Measurements from ENCODE around the gene ZFP92. TPM values are rescaled to one million over a fixed set of nuclear protein-coding genes. Genes with fewer than 3 reads are reported as not detected.

Gene ZFP92
- total RNA-seq, 6 donors from 2014 or later: 2.7 to 5.1 (median 3.7) TPM

DNA sequence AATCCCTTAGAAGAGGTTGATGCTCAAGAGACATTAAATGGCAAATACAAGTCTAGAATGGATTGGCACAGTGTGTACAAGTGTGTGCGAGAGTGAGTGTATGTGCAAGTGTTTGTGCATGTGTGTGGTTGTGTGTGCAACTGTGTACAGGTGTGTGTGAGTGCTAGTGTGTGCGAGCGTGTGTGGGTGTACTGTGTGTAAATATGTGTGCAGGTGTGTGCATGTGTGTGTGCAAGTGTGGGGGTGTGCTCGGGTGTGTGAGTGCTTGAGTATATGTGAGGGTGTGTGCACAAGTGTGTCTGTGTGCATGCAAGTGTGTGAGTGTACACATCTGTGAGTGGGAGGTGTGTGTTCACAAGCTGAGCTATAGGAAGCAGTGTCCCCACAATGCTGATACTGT, 28.7 kb downstream of the ZFP92 start:
- DNase-seq (no peak), ATAC-seq (ENCODE audit: low FRiP score in 2 of 2) (no peak)
- H3K4me1 ChIP-seq: no peaks in the 10 kb centered on the region
- 84 to 97% methylated on average over 4 of the region's 4 CpGs for WGBS, 2 donors
- TF ChIP-seq POLR2AphosphoS5 (IDR thresholded peaks at IDR 0.05) (no peak), POLR2A (IDR thresholded peaks at IDR 0.05) (no peak), EP300 (IDR thresholded peaks at IDR 0.05) (no peak)
- TF ChIP-seq, protein P1, sequence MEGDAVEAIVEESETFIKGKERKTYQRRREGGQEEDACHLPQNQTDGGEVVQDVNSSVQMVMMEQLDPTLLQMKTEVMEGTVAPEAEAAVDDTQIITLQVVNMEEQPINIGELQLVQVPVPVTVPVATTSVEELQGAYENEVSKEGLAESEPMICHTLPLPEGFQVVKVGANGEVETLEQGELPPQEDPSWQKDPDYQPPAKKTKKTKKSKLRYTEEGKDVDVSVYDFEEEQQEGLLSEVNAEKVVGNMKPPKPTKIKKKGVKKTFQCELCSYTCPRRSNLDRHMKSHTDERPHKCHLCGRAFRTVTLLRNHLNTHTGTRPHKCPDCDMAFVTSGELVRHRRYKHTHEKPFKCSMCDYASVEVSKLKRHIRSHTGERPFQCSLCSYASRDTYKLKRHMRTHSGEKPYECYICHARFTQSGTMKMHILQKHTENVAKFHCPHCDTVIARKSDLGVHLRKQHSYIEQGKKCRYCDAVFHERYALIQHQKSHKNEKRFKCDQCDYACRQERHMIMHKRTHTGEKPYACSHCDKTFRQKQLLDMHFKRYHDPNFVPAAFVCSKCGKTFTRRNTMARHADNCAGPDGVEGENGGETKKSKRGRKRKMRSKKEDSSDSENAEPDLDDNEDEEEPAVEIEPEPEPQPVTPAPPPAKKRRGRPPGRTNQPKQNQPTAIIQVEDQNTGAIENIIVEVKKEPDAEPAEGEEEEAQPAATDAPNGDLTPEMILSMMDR (IDR thresholded peaks at IDR 0.05): no peak
- H3K27ac ChIP-seq: no peak overlapping the region
- H3K9me3 ChIP-seq: peaks cover 0 to 5% (median 0%) of the 10 kb centered on the region in 4 donors
- H3K4me3 ChIP-seq: no peak overlapping the region
- no peaks in the 10 kb centered on the region for H3K36me3 ChIP-seq
- H3K27me3 ChIP-seq: no peaks in the 10 kb centered on the region

DNA sequence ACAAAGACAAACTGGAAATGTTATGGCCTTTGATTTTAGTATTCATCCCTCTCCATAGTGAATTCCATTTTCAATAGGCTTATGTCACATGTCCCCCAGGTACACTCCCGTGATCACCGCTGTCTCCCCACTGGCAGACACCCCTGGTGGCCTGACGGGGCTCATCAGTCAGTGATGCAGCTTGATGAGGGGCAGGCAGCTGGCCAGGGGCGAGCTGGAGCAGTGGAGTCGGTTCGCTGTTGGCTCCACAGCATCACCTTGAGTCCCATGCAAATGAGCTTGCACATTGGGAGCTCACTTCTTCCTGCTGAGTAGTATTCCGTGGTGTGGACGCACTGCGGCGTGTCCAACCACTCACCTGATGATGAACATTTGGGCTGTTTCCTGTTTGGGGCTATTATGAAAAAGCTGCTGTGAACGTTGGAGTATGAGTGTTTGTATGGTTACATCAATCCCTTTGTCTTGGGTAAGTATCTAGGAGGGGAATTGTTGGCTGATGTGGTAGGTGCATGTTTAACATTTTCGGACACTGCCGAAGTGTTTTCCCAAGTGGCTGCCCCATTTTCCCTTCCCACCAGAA, 29.4 kb downstream of the ZFP92 start:
- Histone ChIP-seq H3K4me3 (no peak overlapping the region), H3K9me3 (peaks cover 0 to 5% (median 0%) of the 10 kb centered on the region in 4 donors), H3K27ac (no peak overlapping the region), H3K36me3 (no peaks in the 10 kb centered on the region), H3K27me3 (no peaks in the 10 kb centered on the region), H3K4me1 (no peaks in the 10 kb centered on the region)
- ATAC-seq (ENCODE audit: low FRiP score in 2 of 2) (no peak), DNase-seq (no peak)
- TF ChIP-seq POLR2A (IDR thresholded peaks at IDR 0.05) (no peak), EP300 (IDR thresholded peaks at IDR 0.05) (no peak), POLR2AphosphoS5 (IDR thresholded peaks at IDR 0.05) (no peak)
- TF ChIP-seq, protein P1 (IDR thresholded peaks at IDR 0.05): no peak
- 71 to 83% methylated on average over 4 to 13 of the region's 13 CpGs for WGBS, 2 donors

DNA sequence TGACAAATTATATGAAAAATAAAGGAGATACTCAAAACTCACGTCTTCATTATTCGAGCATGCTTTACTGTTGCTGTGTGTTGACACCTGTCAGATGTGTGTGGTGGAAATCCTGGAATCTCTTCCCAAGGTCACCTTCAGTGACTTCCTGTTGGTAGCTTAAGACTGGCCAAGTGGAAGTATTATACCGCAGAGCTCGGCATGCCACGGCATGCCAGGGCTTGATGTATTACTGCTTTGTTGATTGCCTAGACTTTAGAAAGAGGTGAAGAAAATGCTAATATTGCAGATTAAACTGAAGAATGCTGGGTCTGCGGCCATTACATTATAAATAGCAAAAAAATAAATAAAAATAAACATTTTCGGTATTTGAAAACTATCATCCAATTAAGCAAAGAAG, 30.0 kb downstream of the ZFP92 start:
- Histone ChIP-seq H3K27me3 (no peaks in the 10 kb centered on the region), H3K4me3 (no peak overlapping the region), H3K27ac (no peak overlapping the region), H3K36me3 (no peaks in the 10 kb centered on the region), H3K4me1 (no peaks in the 10 kb centered on the region), H3K9me3 (peaks cover 0 to 5% (median 0%) of the 10 kb centered on the region in 4 donors)
- TF ChIP-seq POLR2A (IDR thresholded peaks at IDR 0.05): no peak
- no peak for TF ChIP-seq POLR2AphosphoS5 (IDR thresholded peaks at IDR 0.05)
- TF ChIP-seq, protein P1 (IDR thresholded peaks at IDR 0.05): no peak
- no peak for TF ChIP-seq EP300 (IDR thresholded peaks at IDR 0.05)
- no peak for DNase-seq
- no peak for ATAC-seq (ENCODE audit: low FRiP score in 2 of 2)
- WGBS, 2 donors: 56 to 69% methylated on average over 7 of the region's 7 CpGs

DNA sequence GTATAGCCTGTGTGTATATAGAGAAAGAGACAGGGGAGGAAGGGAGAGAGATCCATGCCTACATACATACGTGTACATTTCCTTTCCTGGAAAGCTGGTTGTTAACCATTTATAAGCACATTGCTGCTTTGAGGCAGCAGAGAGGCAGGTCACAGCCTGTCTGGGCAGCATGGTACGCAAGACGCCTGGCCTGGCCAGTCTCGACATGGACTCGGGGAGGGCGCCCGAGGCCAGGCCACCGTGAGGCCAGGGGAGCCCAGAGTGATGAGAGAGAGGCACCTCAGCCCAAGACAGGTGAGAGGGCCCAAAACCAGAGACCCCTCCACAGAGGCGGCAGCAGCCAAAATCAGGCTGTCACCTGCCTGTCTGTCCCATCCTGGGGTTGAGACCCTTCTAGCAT, 30.7 kb downstream of the ZFP92 start:
- Histone ChIP-seq H3K27ac (no peak overlapping the region), H3K4me1 (no peaks in the 10 kb centered on the region), H3K27me3 (no peaks in the 10 kb centered on the region), H3K9me3 (peaks cover 0 to 5% (median 0%) of the 10 kb centered on the region in 4 donors), H3K4me3 (no peak overlapping the region), H3K36me3 (no peaks in the 10 kb centered on the region)
- TF ChIP-seq, protein P1 (IDR thresholded peaks at IDR 0.05): no peak
- TF ChIP-seq POLR2AphosphoS5 (IDR thresholded peaks at IDR 0.05): no peak
- WGBS, 2 donors: 73 to 77% methylated on average over 8 to 9 of the region's 9 CpGs
- ATAC-seq (ENCODE audit: low FRiP score in 2 of 2) (no peak), DNase-seq (no peak)

DNA sequence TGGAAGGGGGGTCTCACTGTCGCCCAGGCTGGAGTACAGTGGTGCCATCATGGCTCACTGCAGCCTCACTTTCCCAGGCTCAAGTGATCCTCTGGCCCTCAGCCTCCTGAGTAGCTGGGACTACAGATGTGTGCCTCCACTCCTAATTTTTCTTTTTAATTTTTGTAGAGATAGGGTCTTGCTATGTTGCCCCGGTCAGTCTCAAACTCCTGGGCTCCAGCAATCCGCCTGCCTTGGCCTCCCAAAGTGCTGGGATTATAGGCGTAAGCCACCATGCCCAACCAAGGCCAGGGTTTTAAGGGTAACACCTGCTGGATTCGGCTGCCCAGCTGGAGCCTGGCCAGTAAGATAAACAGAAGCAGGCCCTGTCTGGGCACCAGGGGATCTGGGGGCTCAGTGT, 31.2 kb downstream of the ZFP92 start:
- 73 to 84% methylated on average over 2 to 5 of the region's 5 CpGs for WGBS, 2 donors
- DNase-seq (no peak), ATAC-seq (ENCODE audit: low FRiP score in 2 of 2) (no peak)
- H3K36me3 ChIP-seq: no peaks in the 10 kb centered on the region
- no peak overlapping the region for H3K27ac ChIP-seq
- no peaks in the 10 kb centered on the region for H3K27me3 ChIP-seq
- H3K4me3 ChIP-seq: no peak overlapping the region
- no peaks in the 10 kb centered on the region for H3K4me1 ChIP-seq
- H3K9me3 ChIP-seq: peaks cover 0 to 5% (median 0%) of the 10 kb centered on the region in 4 donors
- TF ChIP-seq POLR2A (IDR thresholded peaks at IDR 0.05) (no peak), POLR2AphosphoS5 (IDR thresholded peaks at IDR 0.05) (no peak), EP300 (IDR thresholded peaks at IDR 0.05) (no peak)
- TF ChIP-seq, protein P1 (IDR thresholded peaks at IDR 0.05): no peak

Data from upper lobe of left lung (tissue), 6 donors.